ENCODE data around the gene LRRC7. TPM values are rescaled to one million over a fixed set of nuclear protein-coding genes. Genes with fewer than 3 reads are reported as not detected.

LRRC7 gene
- total RNA-seq, 2 experiments from 2014 or later, result not detected

DNA sequence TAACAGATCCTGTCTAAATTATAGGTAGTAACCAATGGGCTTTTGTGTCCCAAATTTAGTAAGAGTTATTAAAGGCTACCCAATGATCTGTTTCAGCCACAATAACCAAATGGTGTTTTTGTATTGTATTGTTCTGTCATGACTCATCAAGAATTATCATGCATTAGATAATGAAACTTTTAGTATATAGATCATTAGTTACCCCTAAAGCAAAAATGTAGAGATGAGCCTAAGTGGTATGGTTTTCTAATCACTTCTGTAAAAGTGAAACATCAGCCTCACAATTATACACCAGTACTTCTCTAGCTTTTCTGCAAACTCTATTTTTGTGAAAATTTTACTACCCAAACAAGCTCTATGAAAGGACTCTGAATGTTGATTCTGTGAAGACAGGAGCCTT is 71.4 kb downstream of the LRRC7 start:
- DNase-seq (no peak), ATAC-seq (ENCODE audit: low read depth) (no peak)
- H3K4me1 Mint-ChIP-seq, result no peaks in the 10 kb centered on the region
- H3K36me3 Mint-ChIP-seq, result no peaks in the 10 kb centered on the region
- no peak overlapping the region for H3K27ac Mint-ChIP-seq
- H3K4me3 Mint-ChIP-seq, result no peak overlapping the region
- POLR2A ChIA-PET, result no interaction called here
- H3K27me3 Mint-ChIP-seq, result no peaks in the 10 kb centered on the region
- no peaks in the 10 kb centered on the region for H3K9me3 Mint-ChIP-seq

DNA sequence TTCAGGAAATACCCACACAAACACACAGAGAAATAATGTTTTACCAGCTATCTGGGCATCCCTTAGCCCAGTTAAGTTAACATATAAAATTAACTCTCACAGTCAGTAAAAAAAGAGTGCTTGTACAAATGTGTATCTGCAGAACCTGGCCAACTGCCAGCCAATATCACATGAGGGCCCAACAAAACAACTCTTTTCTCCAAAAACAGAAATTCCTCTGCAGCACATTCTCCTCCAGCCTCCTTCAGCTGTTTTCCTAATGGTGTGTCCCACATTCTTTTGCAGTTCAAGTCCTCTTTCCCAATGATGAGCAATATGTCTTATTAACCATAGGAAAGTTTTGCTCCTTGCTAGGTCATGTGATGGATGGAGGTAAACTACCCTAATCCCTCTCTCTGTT is 75.5 kb downstream of the LRRC7 start:
- Mint-ChIP-seq H3K36me3 (no peaks in the 10 kb centered on the region), H3K4me3 (no peak overlapping the region), H3K27me3 (no peaks in the 10 kb centered on the region), H3K27ac (no peak overlapping the region), H3K9me3 (no peaks in the 10 kb centered on the region), H3K4me1 (no peaks in the 10 kb centered on the region)
- POLR2A ChIA-PET, result no interaction called here
- no peak for ATAC-seq (ENCODE audit: low read depth)
- no peak for DNase-seq

DNA sequence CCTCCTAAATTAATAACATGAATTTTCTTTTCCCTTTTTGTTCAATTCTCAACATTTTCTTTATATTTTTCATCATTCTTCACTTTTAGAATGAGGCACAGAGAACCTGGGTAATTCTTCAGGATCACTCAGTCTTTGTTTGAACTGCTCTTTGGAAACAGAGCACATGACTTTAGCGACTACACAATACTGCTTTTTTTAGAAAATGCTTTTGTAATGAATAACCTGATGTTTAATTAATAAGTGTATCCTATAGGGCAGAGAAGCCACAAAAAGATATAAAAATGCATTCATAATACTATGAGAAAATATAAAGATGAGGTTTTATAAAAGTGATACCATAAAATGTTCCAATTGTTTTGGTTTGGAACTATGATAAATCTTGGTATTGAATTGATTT is 77.8 kb downstream of the LRRC7 start:
- Mint-ChIP-seq H3K4me3 (no peak overlapping the region), H3K9me3 (no peaks in the 10 kb centered on the region), H3K27ac (no peak overlapping the region), H3K27me3 (no peaks in the 10 kb centered on the region), H3K4me1 (peaks cover 2% of the 10 kb centered on the region), H3K36me3 (no peaks in the 10 kb centered on the region)
- ATAC-seq (ENCODE audit: low read depth) (no peak), DNase-seq (no peak)
- POLR2A ChIA-PET, result no interaction called here

DNA sequence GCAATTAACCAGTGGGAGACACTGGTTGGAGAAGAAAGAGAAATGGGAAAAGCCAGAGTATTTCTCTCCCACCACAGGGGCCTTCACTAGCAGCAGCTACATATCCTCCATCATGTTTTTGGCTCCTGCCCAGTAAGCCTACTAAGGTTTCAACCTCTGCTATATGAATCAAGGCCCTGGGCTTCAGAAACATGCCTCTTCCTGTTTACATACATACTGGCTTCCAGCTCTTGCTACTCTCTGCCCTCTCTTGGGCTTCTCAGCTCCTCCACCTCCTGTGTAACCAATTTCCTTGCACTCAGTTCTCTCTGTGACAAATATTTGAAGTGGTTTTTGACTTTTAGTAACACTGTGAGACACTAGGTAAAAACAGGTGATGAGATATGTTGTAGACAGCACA is 80.8 kb downstream of the LRRC7 start:
- POLR2A ChIA-PET, result no interaction called here
- DNase-seq (no peak), ATAC-seq (ENCODE audit: low read depth) (no peak)
- Mint-ChIP-seq H3K4me1 (peaks cover 2% of the 10 kb centered on the region), H3K27me3 (no peaks in the 10 kb centered on the region), H3K36me3 (no peaks in the 10 kb centered on the region), H3K27ac (no peak overlapping the region), H3K9me3 (no peaks in the 10 kb centered on the region), H3K4me3 (no peak overlapping the region)

DNA sequence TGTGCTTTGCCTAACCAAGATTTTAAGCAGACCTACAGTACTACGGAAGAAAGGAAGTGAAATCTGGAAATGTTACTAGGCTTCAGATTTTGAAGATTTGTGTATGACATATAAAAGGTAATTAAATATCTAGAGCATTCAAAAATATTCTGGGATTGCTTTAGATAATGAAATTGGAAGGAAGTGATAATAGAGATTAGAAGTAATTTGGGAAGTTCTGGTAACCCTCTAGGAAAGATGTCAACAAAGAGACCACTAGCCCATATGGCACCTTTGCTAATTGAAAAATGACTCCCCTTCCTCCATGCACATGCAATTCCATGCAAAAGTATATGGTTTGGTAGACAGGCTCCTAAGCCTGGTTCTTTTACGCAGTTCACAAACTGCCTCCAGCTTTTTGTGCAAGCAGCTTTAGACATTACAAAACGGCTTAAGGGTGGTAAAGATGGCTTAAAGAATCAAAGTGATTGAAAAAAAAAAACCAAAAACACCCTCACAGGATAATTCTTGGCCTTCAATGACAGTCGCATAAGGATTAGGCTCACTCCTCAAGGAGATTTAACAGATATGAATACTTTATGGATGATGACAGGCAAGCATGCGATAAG is 81.8 kb downstream of the LRRC7 start:
- Mint-ChIP-seq H3K9me3 (no peaks in the 10 kb centered on the region), H3K27ac (no peak overlapping the region), H3K36me3 (no peaks in the 10 kb centered on the region), H3K27me3 (no peaks in the 10 kb centered on the region), H3K4me1 (peaks cover 2% of the 10 kb centered on the region), H3K4me3 (no peak overlapping the region)
- no peak for DNase-seq
- no peak for ATAC-seq (ENCODE audit: low read depth)
- POLR2A ChIA-PET, result no interaction called here

DNA sequence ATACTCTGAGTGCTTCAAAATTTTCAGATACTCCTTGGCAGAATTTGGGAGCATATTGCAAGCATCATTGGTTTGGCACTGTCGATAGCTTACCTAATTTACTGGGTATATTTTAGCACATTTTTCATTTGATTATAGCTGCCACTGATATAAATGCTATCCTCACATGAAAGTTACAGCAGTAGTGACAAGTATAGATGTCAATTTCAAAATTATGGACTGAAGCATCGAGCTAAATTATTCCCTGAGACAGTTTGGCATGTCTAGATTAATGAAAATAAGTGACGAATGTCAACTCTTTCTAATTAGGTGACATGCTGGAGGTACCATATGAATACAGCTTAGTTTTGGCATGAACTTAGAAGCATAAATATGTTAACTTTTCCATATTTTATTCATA is 83.1 kb downstream of the LRRC7 start:
- Mint-ChIP-seq H3K9me3 (no peaks in the 10 kb centered on the region), H3K27ac (no peak overlapping the region), H3K4me1 (peaks cover 2% of the 10 kb centered on the region), H3K36me3 (no peaks in the 10 kb centered on the region), H3K27me3 (no peaks in the 10 kb centered on the region), H3K4me3 (no peak overlapping the region)
- DNase-seq (no peak), ATAC-seq (ENCODE audit: low read depth) (no peak)
- POLR2A ChIA-PET, result no interaction called here

DNA sequence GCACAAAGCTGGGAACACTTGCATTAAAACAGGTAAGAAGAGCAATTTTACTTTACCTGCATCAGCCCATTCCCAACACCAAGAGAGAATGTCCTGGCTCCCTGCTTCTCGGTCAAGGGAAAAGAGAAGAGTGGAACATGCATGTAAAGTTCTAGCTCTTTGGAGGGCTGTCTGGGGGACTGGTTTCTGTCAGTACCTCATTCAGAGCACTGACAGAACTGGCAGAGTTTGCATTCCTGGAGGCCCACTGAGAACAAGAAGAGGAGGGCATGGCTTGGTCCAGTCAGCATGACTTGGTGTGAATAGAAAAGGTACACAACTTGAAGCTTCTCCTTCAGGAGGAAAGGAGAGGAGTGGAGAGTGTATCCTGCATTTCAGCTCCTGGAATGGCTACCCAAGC is 83.9 kb downstream of the LRRC7 start:
- Mint-ChIP-seq H3K4me3 (no peak overlapping the region), H3K4me1 (peaks cover 2% of the 10 kb centered on the region), H3K9me3 (no peaks in the 10 kb centered on the region), H3K27ac (no peak overlapping the region), H3K36me3 (no peaks in the 10 kb centered on the region), H3K27me3 (no peaks in the 10 kb centered on the region)
- POLR2A ChIA-PET, result no interaction called here
- ATAC-seq (ENCODE audit: low read depth), result no peak
- no peak for DNase-seq

DNA sequence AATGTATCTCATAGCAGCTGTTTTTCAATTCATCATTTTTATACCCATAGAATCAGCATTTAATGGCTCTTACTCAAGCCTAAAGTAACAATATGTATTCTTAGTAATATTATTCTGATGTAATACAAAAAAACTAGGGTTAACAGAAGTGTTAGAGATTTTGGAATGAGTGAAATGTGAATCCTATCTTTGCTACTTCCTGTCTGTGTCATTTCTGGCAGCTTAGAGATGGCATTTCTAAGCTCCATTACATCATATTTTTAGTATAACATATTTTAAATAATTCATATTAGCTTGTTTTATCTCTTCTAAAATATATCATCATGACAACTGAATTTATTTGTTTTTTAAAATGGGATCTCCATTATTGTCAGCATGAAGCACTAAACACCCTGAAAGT is 90.2 kb downstream of the LRRC7 start:
- peaks cover 3% of the 10 kb centered on the region for H3K4me1 Mint-ChIP-seq
- H3K4me3 Mint-ChIP-seq, result no peak overlapping the region
- no peaks in the 10 kb centered on the region for H3K27me3 Mint-ChIP-seq
- H3K36me3 Mint-ChIP-seq, result no peaks in the 10 kb centered on the region
- ATAC-seq (ENCODE audit: low read depth) (no peak), DNase-seq (no peak)
- H3K27ac Mint-ChIP-seq, result no peak overlapping the region
- POLR2A ChIA-PET, result no interaction called here
- no peaks in the 10 kb centered on the region for H3K9me3 Mint-ChIP-seq

DNA sequence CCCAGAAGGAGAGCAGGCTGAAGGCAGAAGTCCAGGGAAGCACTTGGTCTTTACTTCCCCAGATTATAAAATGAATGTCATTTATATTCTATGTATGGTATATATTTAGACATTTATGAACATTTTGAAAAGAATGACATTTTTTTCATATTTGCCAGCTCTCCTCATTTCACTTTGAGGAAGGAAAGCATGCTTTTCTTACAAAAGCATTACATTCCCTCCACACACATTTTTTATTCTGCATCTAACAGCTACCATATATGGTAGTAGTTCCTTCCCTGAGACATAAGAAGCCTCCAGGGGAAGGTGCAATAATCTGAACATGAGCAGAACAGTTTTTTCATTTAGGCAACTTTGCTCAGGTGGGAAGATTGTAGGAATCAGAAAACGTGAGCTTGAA is 94.0 kb downstream of the LRRC7 start:
- Mint-ChIP-seq H3K27me3 (no peaks in the 10 kb centered on the region), H3K9me3 (peaks cover 8% of the 10 kb centered on the region), H3K4me1 (peaks cover 3% of the 10 kb centered on the region), H3K27ac (no peak overlapping the region), H3K36me3 (no peaks in the 10 kb centered on the region), H3K4me3 (no peak overlapping the region)
- DNase-seq (no peak), ATAC-seq (ENCODE audit: low read depth) (no peak)
- POLR2A ChIA-PET, result no interaction called here

DNA sequence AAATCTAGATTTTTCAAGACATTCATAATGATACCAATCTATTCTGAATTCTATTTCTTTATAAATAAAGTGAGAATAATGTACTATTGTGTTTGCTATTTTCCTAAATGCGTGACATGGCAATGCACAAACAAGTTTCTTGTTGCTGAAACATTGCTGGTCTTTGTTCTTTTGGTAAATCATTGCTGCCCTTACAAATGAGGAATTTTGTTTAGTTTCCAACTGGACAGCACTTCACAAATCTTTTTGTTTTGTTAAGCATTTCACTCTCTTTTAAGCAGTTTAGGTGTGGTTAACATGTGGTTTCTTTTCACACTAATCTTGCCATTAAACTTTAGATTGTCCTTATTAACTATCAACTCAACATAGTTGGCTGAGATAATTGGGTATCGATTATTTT is 94.6 kb downstream of the LRRC7 start:
- no peaks in the 10 kb centered on the region for H3K36me3 Mint-ChIP-seq
- no peak for DNase-seq
- ATAC-seq (ENCODE audit: low read depth), result no peak
- H3K27me3 Mint-ChIP-seq, result no peaks in the 10 kb centered on the region
- H3K27ac Mint-ChIP-seq, result no peak overlapping the region
- H3K4me1 Mint-ChIP-seq, result peaks cover 3% of the 10 kb centered on the region
- peaks cover 12% of the 10 kb centered on the region for H3K9me3 Mint-ChIP-seq
- no peak overlapping the region for H3K4me3 Mint-ChIP-seq
- POLR2A ChIA-PET, result no interaction called here

DNA sequence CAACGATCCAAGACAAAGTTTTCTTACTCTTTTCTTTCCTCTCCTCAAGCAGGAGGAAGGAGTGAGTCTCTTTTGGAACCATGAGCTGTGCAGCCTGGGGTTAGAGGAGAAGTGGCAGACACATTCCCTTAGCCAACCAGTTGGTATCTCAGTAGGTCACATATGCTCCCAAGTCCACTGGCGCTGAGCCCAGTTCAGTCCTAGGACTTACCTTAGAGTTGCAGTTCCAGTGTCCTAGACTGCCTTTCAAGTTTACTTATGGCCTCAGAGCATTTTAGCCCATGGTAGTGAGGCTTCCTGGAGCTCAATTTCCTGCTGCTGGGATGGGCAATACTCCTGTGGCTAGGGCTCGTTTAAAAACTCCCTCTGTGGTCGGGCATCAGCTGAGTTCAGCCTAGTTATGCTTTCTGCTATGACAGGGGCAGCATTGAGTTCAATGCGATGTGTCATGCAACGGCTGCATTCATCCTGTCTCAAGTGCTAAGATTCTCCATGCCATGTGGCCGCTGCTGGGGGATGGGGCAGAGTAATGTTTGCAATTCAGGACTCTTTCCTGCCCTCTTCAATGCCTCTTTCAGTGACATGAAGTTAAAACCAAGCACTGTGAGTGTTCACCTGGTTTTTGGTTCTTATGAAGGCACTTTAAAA is 103.8 kb downstream of the LRRC7 start:
- Mint-ChIP-seq H3K4me3 (no peak overlapping the region), H3K27me3 (no peaks in the 10 kb centered on the region), H3K4me1 (no peaks in the 10 kb centered on the region), H3K27ac (no peak overlapping the region), H3K9me3 (peaks cover 6% of the 10 kb centered on the region), H3K36me3 (no peaks in the 10 kb centered on the region)
- ATAC-seq (ENCODE audit: low read depth) (no peak), DNase-seq (no peak)
- POLR2A ChIA-PET, result no interaction called here

DNA sequence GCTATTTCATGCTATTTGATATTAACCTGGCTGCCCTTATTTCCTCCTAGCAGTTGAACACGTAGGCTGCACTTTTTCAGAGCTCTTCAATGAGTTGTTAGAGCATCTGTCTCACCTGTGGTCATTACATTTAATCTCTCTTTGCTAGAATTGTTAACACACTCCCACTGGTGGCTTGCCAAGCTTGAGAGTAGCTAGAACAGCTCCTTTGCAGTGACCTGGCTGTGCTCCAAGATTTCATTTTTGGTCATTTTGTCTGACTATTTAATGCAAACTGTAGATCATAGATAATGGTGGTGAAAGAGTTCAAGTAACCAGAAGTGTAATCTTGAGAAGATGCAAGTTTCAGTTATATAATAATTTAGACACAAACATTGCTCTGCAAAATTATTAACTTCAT is 105.6 kb downstream of the LRRC7 start:
- ATAC-seq (ENCODE audit: low read depth) (no peak), DNase-seq (no peak)
- H3K36me3 Mint-ChIP-seq, result no peaks in the 10 kb centered on the region
- H3K27ac Mint-ChIP-seq, result no peak overlapping the region
- H3K4me1 Mint-ChIP-seq, result no peaks in the 10 kb centered on the region
- H3K27me3 Mint-ChIP-seq, result no peaks in the 10 kb centered on the region
- no peak overlapping the region for H3K4me3 Mint-ChIP-seq
- no peaks in the 10 kb centered on the region for H3K9me3 Mint-ChIP-seq
- POLR2A ChIA-PET, result no interaction called here

DNA sequence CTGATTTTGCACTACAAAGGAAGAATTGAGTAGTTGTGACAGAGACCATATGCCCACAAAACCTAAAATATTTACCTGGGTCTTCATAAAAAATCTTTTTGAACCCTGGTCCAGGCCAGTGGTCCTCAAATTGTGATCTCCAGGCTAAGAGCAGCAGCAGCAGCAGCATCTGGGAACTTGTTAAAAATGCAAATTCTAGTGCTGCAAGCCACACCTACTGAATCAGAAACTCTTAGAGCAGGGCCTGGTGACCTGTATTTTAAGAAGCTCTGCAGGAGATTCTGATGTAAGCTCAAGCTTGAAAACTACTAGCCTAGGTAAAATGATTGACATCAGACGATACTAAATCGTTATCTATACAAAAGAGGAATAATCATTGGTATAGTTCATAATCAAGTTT is 112.2 kb downstream of the LRRC7 start:
- Mint-ChIP-seq H3K4me3 (no peak overlapping the region), H3K4me1 (no peaks in the 10 kb centered on the region), H3K9me3 (peaks cover 2% of the 10 kb centered on the region), H3K27ac (no peak overlapping the region), H3K27me3 (no peaks in the 10 kb centered on the region), H3K36me3 (no peaks in the 10 kb centered on the region)
- DNase-seq, result no peak
- no peak for ATAC-seq (ENCODE audit: low read depth)
- POLR2A ChIA-PET, result interaction anchor here (0.5 kb wide), 1 partner anchor 16 kb away, joined by 3 read pairs; no protein-coding TSS in a partner anchor

DNA sequence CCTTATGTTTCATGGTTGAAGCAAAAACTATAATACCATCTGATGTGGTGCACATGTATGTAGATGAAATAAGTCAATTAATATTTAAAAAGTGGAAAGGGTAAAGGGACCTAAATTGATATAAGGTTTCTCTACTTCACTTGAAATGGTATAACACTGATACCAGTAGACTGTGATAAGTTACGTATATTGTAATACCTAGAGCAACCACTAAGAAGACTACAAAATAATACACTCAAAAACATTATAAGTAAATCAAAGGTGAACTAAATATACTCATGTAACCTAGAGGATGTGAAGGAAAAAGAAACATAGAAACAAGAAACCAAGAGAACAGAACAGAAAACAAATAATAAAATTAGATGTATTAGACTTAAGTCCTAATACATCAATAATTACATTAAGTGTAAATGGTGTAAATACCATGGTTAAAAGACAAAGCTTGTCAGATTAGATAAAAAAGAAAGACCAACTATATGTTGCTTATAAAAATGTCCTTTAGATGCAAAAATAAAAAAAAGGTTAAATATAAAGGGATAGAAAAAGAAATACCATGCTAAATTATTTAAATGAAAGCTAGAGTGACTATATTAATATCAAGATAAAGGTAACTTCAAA is 118.8 kb downstream of the LRRC7 start:
- Mint-ChIP-seq H3K4me1 (no peaks in the 10 kb centered on the region), H3K36me3 (no peaks in the 10 kb centered on the region), H3K27me3 (no peaks in the 10 kb centered on the region), H3K4me3 (no peak overlapping the region), H3K9me3 (peaks cover 4% of the 10 kb centered on the region), H3K27ac (no peak overlapping the region)
- ATAC-seq (ENCODE audit: low read depth), result no peak
- POLR2A ChIA-PET, result no interaction called here
- no peak for DNase-seq
